HG03139 (cell line): Measurements from ENCODE around the gene PROM1.

Experiments used
- ATAC-seq: cut with Tn5 transposase; IDR thresholded peaks from one replicate; pipeline ENCODE4 v1.9.1; 2021; ENCODE audit not compliant: unreplicated experiment

PROM1 gene, protein sequence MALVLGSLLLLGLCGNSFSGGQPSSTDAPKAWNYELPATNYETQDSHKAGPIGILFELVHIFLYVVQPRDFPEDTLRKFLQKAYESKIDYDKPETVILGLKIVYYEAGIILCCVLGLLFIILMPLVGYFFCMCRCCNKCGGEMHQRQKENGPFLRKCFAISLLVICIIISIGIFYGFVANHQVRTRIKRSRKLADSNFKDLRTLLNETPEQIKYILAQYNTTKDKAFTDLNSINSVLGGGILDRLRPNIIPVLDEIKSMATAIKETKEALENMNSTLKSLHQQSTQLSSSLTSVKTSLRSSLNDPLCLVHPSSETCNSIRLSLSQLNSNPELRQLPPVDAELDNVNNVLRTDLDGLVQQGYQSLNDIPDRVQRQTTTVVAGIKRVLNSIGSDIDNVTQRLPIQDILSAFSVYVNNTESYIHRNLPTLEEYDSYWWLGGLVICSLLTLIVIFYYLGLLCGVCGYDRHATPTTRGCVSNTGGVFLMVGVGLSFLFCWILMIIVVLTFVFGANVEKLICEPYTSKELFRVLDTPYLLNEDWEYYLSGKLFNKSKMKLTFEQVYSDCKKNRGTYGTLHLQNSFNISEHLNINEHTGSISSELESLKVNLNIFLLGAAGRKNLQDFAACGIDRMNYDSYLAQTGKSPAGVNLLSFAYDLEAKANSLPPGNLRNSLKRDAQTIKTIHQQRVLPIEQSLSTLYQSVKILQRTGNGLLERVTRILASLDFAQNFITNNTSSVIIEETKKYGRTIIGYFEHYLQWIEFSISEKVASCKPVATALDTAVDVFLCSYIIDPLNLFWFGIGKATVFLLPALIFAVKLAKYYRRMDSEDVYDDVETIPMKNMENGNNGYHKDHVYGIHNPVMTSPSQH

DNA sequence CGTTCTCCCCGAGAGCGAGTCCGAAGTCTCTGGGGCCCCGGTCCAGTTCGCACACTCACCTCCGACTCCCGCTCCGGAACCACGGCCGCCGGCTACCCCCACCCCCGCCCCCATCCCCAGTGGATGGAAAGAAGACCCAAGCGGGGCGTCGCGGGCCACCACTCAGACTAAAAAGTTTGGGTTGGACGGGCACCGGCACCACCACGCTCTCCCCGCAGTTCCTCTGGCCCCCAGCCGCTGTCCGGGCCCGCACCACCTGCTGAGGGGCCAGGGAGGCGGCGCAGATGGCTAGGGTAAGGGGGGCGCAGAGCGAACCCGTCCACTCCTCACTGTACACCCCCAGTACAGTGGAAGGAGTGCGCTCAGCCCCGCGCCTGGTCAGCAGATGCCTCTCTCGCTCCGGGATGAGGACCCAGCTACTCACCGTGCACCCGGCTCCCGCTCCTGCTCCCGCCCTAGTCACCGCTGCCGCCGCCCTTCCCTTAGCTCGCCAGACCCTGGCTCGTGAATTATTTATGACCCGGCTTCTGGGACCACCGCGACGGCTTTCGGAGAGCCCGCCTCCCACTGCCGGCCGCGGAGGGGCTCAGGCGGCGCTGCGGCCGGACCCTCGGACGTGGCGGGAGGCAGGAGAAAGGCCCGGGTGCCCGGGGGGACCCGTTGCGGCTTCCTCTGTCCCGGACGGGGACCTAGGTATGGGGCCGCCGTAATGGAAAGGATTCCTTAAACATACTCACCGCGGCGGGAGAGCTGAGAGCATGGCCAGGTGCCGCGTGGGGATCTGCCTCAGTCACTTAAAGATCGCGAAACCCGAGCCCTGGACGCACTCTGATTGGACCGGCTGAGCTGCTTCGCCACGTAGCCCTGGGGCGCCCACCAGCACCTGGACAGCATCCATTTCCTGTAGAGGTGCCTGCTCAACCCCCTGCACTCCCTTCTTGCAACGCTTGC is at the start of gene PROM1:
TSS of gene PROM1 (minus strand) at position 783 of the 951 bp plus-strand sequence. CDS start 8,117 bp downstream, outside the sequence.
- no peak for ATAC-seq

DNA sequence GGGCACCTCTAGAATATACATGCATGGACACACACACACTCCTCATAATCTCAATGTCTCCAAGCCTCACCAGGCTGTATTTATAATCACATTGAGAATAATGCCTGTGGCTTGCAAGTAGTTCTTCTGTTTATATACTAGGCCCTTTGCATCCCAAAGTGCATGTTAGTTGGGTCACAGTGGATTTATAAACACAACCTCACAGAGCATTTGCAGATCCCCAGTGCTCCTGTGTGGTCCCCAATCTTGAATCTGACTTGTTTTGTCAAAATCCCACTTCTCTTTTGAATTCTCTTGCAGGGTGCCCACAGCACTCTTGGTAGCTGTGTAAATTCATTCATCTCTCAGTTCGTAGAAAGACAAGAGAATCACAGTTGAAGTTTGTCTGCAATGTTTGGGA is 49.6 kb upstream of the PROM1 start:
- ATAC-seq: no peak

DNA sequence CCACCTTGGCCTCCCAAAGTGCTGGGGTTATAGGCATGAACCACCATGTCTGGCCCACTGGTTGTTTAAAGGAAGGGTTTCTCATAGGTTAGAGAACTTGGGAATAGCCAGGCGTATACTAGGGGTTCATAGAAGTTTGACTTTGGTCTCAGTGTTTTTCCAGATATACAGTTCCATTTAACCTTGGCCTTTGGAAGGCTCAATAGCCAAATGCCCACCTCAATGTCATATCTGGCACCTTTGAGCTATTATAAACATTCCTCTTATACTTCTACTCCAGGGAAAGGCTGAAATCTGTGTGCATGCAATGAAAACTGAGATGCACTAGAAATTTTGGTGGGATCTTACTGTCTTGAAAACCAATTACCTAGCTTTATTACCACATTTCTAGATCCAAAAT is 47.5 kb upstream of the PROM1 start:
- no peak for ATAC-seq

DNA sequence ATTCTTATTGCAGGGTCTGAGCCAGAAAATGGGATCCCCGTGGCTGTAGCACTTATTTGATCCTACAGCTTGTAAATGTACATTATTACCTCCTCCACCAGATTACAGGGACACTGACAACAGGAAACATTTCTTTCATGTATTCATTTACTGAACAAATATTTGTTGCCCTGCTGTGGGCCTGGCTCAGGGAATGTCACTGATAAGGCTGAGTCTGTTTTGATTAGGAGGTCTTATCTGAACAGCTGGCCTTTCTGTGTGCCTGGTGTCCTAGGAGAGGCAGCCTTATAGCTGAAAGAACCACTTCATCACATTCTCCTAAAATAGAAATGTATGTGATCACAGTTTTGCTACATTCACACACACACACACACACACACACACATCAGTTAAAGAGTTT is 45.5 kb upstream of the PROM1 start:
- ATAC-seq: no peak

DNA sequence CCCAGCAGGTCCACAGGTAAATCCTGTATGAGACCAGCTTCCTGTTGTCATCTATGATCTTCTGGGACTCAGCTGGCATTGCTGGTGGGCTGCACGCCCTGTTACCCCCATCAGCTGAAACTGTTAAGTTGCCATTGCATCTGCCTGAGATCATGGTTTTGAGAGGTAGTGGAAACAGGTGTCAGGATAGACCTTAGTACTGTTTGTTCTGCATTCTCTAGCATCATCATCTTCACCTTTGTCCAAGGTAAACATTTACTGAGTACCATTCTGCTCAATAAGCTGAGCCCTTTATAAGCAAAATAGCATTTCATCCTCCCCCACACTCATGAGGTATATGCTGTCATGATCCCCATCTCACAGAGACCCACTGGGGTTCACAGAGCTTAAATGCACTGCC is 42.9 kb upstream of the PROM1 start:
- ATAC-seq: no peak

DNA sequence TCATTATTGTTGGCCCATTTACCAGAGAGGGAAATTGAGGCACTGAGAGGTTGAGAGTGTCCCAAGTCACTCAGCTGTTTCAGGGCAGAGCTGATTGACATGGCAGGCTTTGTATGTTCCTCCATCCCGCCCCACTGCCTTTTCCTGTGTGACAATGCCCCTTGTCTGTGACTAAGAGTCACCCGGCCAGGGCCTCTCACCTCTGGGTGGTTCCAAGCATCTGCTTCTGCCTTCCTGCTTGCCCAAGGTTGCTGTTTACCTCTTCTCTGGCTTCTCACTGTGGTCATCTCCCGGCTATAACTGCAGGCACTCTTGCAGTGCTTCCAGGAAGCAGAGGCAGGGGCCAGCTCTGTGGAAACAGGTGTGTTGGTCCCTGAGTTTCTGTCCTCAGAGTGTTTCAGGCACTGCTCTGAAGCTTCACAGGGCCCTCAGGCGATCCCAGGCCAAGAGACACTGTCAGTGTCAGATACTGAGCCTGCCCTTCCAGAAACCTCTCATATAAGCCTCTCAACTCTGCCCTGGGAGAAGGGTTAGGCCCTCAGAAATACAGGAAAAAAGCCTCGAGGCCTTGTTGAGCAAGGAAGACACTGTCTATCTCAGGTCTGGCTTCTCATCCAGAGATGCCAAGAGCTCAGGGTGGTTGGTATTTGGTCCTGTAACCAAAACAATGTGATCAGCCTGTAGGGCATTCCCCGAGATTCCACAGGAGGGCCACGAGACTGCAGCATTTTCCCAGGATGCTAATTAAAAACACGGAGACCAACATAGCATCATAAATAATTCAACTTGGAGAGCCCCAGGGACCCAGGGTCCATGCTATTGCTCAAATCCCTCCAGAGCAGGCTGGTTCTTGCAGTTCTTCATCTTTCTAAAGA is 42.0 kb upstream of the PROM1 start:
- no peak for ATAC-seq

DNA sequence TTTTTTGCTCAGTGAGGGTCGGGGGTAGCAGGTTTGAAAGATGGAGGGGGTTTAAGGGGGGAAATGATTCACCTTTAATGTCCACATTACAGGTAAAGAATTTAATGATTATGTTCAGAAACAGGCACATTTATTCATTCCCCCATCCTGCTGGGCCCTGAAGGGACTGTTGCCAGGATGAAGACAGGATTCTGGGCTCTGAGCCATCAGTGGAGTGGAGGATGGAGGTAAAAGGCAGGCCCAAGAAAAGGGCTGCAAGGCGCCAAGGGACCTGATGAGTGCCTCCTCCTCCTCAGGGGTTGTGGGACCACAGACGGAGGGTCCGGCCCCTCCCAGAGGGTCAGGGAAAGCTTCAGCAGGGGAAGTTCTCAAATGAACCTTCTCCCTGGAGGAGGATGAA is 40.4 kb upstream of the PROM1 start:
- no peak for ATAC-seq

DNA sequence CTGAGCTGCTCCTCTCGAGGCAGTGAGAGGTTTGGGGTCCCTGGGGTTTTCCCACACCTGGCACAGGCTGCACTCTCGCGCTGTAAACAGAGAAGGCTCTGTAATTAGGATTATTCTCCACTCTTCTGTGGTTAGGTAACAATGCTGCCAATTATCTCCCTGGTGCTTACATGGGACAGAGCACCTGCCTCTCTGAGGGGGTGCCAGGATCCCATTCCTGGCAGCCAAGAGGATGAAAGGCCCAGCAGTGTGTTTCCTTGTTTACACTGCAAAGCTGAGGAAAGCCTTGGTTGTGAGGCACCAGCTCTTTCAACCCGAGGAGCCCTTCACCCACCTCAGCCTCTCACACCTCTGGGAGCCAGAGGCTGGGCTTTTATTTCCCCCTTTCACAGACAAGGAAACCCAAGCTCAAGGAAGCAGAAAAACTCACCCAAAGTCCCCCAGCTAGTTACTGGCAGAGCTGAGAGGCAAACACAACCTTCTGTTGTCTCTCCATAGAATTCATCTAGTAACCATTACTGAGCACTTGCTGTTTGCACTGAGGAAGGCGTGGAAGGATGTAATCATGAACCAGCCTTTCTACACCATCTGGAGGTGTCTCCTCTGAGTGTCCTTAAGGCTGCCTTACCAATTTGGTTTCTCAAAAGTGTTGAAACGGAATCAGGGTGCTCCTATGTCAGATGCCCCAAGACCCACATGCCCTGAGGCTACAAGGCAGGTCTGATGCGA is 39.7 kb upstream of the PROM1 start:
- ATAC-seq: no peak

DNA sequence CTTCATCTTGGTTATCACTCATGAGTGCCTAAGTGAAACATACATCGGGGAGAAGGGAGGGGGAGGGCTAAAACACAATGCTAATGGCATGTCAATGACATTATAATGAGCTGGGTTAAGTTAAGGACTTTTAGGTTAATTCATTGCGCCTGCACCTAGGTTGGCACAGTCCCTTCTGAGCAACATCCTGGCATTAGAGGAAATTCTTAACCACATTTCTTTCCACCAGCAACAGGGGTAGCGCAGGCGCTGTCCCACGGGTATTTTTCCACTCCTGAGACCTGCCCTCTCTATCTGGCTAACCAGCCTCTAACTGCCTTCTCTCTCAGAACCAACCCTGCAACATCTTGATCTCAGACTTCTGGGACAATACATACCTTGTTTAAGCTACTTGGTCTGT is 39.0 kb upstream of the PROM1 start:
- ATAC-seq: no peak

DNA sequence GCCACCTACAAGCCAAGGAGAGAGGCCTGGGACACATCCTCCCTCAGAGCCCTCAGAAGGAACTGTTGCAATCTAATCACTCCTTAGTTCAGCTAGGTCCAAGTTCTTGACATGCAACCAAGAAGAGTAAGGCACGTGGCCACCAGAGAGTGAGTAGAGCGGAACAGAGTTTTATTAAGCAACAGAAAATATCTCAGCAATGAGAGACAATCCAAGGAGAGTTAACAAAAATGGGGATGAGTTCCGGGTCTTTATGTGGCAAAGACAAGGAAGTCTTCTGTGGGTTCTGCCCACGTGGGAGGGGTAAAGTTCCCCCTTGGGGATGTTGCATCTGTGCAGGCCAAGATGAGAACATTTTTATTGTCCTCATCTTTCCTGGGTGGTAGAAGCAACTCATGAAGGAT is 38.5 kb upstream of the PROM1 start:
- no peak for ATAC-seq

DNA sequence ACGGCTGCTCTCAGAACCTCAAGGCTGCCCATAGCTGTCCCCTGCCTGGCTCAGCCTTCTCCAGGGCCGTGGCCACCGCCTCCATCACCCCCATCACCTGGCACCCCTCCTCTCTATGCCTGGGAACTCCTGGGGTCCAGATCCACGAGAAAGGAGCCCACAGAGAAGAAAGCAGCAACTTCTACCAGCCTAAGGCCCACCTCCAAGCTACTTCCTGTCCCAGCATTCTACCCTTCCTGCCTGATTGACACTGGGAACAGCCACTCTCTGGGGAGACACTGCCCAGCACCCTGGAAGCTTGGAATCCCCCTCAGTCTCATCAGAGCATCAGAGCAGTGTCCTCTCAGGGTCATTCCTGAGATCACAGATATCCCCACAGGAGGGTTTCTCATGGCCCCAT is 36.9 kb upstream of the PROM1 start:
- ATAC-seq: no peak

DNA sequence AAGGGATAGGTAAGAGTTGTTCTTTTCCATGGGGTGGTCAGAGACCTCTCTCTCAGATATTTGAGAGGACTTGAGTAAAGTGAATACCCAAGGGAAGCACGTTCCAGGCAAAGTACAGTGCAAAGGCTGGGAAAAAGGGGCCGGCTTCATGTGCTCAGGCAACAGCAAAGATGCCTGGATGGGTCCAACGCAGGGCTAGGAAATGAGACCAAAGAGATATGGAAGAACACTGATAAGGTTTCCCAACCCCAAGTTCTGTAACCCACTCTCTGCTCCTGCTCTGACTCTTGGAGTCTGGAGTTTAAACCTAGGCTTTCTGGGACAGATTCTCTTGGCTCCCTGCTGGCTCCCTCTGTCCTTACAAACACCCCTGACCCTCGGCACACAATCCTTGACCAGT is 36.2 kb upstream of the PROM1 start:
- no peak for ATAC-seq

DNA sequence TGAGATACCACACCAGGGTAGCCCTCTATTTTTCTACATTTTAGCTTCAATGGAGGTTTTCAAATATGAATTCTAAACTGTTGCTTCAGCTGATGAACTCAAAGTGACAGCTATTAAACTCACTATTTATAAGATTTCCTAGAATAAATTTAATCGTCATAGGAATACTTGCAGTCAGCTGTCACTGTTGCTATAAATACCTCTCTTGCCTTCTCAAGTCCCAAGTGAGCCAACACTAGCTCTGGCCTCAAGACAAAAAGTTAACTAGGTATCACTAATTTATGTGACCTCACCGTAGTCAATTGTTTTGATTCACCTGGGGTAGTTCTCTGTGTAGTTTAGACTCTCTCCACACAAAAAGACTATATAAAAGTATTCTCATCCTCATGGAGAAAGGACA is 34.3 kb upstream of the PROM1 start:
- ATAC-seq: no peak

DNA sequence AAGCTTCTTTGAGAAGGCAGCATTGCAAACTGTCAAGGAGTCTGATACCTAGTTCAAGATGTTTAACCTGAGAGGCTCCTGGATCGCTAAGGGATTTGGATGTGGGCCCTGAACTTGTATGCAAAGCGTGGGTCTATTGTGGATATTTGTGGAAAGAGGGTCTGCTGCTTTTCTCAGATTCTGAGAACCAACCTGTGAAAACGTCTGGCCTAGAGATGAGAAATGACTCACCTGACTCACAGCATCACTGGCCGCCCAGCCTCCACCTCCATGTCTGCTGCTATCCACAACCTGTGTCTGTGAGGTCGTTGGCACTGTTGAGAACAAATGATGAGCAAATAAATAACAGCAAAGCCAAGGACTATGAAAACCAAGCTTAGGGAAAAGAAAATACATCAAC is 33.3 kb upstream of the PROM1 start:
- ATAC-seq: no peak

DNA sequence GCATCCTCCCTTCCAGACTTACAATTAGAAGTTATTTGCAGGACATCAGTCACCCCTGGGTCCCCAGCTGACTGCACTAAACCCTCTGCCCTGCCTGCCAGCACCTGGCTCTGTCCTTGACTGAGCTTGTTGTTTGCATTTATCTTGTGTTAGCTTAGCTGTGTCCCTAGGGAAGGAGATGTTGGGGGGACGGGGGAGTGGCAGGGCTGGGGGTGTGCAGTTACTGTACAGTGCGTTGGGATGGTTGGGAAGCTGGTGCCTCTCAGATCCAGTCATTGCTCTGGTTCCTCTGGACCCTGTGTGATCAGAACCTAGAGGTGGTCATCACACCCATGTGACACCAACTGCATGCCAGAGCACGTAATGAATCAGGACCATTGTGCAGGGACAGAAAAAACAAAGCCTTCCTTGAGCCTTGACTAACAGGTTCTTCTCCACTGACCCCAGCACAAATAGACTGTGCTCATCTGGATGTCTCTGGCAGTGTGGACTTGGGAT is 32.7 kb upstream of the PROM1 start:
- ATAC-seq: no peak

DNA sequence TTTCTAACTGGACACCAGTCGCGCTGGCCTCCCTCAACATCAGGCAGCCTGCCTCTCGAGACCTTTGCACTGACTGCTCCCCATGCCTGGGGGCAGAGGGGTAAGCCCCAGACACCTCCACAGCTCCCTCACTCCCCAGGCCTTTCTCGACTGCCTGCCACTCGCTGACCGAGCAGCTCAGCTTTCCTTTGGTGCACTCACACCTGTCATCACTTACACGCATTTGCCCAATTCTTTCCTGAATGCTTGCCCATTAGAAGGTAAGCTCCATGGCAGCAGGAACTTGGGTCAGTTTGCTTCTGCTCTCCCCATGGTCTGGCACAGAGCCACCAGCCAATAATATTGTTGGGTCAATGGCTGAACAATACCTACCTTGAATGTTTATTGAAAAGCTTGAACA is 32.2 kb upstream of the PROM1 start:
- no peak for ATAC-seq

DNA sequence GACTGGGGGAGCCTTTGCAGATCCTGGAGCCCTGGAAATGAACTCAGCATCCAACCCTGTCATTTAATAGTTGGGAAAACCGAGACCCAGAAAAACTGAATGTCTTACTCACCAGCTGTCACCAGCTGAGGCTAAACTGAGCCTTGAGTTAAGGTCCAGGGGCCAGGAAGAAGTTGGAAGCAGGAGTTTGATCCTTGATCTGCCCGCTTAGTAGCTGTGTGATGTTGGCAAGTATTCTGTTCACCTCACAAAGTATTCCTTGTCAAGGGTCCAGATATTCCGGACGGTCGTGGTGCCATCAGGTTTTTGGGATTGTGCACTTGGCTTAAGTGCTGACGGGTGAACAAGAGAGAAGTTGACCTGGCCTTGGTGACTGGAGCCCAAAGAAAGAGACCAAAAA is 30.7 kb upstream of the PROM1 start:
- ATAC-seq: no peak

DNA sequence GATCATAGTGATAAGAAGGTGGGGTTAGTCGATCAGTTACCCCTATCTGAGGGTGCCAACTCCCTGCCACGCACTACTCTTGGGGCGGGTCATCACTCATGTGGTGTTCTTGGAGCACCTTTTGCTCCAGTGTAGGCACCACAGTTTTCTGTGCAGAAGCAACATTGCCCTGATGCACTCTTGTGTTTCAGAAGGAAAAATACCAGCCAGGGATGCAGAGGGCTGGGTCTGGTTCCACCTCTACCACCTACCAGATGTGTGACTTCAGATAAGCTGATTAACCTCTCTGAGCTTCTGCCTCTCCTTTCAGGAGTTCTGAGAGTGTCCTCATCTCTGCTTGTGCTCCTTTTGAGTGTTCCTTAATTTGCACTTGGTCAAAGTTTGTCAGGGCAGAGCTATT is 29.9 kb upstream of the PROM1 start:
- ATAC-seq: no peak

DNA sequence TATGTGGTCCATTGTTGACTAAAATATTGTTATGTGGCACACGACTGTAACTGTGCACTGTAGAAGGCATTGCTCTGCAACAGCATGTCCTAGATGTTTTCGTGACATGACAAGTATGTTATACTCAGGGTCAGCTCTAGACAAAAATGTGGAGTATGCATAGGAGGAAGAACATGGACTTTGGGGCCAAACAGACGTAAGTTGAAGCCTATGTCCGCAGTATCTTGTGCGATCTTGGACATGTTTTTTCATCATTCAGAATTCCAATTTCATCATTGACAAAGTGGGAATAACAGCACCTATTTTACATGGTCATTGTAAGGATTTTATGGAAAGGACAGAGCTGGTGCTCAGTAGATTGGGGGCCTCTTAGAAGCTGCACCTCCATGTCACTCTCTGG is 27.7 kb upstream of the PROM1 start:
- ATAC-seq: no peak
